Endothelial cell of umbilical vein (primary cell): ENCODE results near the gene AGO1.

Experiments
- CTCF ChIP-seq, 2 donors: IDR thresholded peaks; 1 replicate in 1 of 2; 2 replicates in 1 of 2; pipeline ENCODE4 v1.5.1; 2011; ENCODE audit warnings: low read length in 2 of 2, mild to moderate bottlenecking in 2 of 2, moderate library complexity in 2 of 2, control low read depth in 1 of 2, inconsistent platforms in 1 of 2, low read depth in 1 of 2; ENCODE audit not compliant: insufficient read depth in 1 of 2; ENCODE audit errors: extremely low read depth in 1 of 2
- EZH2 ChIP-seq: IDR thresholded peaks from 2 replicates; pipeline ENCODE4 v1.6.1; 2012; ENCODE audit warnings: borderline replicate concordance, low read depth, mild to moderate bottlenecking, moderate library complexity, low read length, inconsistent platforms; ENCODE audit not compliant: severe bottlenecking
- FOS ChIP-seq: IDR thresholded peaks from 2 replicates; pipeline ENCODE4 v1.6.1; 2011; ENCODE audit warnings: mild to moderate bottlenecking, low read length, moderate library complexity, borderline replicate concordance; ENCODE audit not compliant: insufficient read depth
- GATA2 ChIP-seq: IDR thresholded peaks from 2 replicates; pipeline ENCODE4 v1.7.0; 2011; ENCODE audit warnings: low read depth, mild to moderate bottlenecking, moderate library complexity, mixed read lengths, low read length; ENCODE audit not compliant: insufficient read length, insufficient read depth
- JUN ChIP-seq: IDR thresholded peaks from 2 replicates; pipeline ENCODE4 v1.6.1; 2011; ENCODE audit warnings: borderline replicate concordance, low read depth; ENCODE audit not compliant: insufficient read length, insufficient read depth
- MAX ChIP-seq: IDR thresholded peaks from 2 replicates; pipeline ENCODE4 v1.6.1; 2011; ENCODE audit not compliant: insufficient read depth, insufficient read length
- MYC ChIP-seq: IDR thresholded peaks from one replicate; pipeline ENCODE4 v1.6.1; 2011; ENCODE audit warnings: mild to moderate bottlenecking, low read depth, low read length
- POLR2A ChIP-seq: IDR thresholded peaks from 2 replicates; pipeline ENCODE4 v1.6.1; 2012; ENCODE audit warnings: low read depth, mild to moderate bottlenecking, control low read depth, low read length
- POLR2AphosphoS5 ChIP-seq: IDR thresholded peaks from 2 replicates; pipeline ENCODE4 v1.6.1; 2012; ENCODE audit warnings: low read depth, mild to moderate bottlenecking, control low read depth, low read length, moderate library complexity; ENCODE audit not compliant: insufficient read depth

DNA sequence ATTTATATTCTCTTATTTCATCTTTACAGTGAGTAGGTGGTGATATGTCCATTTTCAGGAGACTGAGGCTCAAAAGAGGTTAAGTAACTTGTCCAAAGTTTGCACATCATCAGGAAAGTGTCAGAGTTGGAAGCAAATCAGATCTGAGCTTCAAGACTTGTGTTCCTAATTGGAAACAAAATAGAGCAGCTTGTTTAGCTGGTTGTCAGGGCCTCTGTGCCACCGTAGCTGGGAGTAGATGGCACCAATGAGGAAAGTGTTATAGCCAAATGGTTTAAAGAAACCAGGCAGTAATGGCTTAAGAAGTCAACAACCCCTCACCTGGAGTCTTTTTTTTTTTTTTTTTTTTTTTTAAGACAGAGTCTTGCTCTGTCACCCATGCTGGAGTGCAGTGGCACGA is 19.7 kb downstream of the AGO1 start:
- TF ChIP-seq CTCF (IDR thresholded peaks at IDR 0.05; ENCODE audit: extremely low read depth in 1 of 2, insufficient read depth in 1 of 2, low read depth in 1 of 2, low read length in 2 of 2) (no peak), POLR2AphosphoS5 (no peak), POLR2A (no peak), EZH2 (no peak), FOS (no peak), MAX (no peak), JUN (no peak), MYC (no peak), GATA2 (no peak)
